HL-60/S4 treated with phorbol 12-myristate 13-acetate at 8.2 ng/mL for 4 days and 3 days (cell line): ENCODE data around the gene KLK3.

Experiments used
- in situ Hi-C: fragments of 300-500 bp; cut with MboI; formaldehyde crosslinking; loops from 2 replicates; pipeline ENCODE4 v1.15.0; 2022; ENCODE audit warnings: low sequenced_read_pairs

KLK3 gene

DNA sequence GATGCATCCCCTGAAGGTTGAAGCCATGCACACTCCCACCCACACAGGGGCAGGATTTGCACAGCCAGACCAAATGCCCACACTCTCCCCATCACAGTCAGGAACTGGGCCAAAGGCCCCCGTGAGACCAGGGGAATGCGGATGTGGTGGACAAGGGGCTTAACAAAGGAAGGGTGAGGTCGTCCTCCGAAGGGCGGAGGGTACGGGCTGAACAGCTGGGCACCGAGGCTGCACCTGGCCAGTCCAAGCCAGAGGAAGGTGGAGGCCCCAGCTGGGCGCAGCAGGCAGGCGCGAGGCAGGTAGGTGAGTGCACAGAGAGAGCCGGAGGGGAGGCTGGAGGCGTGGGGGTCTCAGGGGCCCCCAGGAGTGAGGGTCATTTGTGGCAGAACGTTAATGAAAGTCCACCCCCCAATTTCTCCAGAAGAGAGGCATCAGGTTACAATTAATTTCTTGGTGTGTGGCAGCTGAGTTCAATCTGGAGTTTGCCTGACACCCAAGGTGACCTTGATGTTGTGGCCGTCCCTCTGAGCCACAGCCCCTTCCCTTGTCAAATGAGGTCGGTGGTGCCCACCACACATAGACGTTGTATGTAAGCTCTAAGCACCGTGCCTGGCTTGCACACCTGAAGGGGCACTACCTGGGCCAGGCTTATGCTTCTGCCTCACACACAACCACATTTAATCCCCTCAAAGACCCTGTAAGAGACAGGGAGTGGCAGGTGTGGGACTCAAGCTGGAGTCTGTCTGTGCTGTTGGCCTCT is 24.3 kb upstream of the KLK3 start:
- in situ Hi-C loops, result no loop called here

DNA sequence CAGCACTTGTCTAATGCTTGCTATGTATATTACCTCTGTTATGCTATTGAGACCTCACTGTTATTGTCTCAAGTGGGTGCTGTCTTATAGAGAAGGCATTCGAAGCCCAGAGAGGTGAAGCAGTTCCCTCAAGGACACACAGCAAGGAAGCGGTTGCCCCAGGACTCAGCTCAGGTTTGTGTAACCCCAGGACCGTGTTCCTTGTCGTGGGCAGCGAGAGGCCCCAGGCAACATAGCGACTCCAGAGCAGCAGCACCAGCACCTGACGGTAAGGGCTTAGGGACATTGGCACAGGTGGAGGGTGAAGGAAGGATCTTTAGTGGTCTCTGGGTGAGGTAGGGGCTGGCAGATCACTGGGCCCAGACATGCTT is 23.7 kb upstream of the KLK3 start:
- in situ Hi-C loops, result no loop called here

DNA sequence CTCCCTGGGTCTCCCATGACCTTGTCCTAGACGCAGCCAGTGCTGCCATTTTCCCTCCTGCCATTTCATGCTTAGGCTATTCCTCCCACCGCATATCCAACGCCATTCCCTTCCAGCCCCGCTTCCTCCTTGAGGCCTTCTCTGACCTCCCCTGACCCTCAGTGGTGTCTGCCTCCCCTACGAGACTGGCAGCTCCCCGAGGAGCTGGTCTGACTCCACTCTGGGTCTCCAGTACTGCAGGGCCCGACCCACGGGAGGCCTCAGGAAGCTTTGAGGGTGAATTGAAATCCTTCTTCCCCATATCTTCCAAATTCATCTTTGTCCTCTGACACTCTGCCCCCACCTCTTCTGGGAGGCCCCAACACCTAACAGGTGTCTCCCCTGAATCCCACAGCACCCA is 22.0 kb upstream of the KLK3 start:
- in situ Hi-C loops, result no loop called here

DNA sequence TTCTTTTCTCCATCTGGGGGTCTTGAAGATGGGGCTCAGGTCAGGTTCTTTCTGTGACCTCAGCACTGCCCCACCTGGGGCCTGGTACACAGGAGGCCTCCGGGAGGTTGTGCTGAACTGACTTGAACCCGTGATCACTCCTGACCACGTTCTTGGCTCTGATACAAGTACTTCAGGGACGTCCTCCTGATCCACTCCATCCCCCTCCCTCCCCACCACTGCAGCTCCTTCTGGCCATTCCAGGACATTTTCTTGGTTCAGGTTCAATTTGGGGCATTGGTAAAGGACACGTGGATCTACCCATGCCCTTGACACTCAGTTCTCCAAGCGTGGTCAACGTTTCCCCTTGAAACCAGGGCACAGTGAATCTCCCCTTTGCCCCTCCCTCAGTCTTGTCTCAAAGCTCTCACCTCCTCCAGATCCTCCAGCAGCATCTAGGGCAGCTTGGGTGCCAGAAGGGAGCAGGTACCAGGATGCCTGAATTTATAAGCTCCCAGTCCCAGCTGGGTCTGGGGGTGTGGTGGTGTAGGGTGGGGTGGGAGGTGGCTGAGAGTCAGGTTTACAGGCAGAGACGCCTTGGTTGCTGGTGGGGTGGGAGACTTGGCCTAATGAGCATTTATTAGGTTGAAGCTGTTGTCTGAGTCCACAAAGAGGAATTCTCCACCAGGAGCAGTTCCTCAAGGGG is 21.5 kb upstream of the KLK3 start, which contains the start of gene KLK15:
TSS of gene KLK15 (minus strand) at position 458 of the 685 bp plus-strand sequence. CDS start 2,082 bp downstream, outside the sequence.
- in situ Hi-C loops, result no loop called here

DNA sequence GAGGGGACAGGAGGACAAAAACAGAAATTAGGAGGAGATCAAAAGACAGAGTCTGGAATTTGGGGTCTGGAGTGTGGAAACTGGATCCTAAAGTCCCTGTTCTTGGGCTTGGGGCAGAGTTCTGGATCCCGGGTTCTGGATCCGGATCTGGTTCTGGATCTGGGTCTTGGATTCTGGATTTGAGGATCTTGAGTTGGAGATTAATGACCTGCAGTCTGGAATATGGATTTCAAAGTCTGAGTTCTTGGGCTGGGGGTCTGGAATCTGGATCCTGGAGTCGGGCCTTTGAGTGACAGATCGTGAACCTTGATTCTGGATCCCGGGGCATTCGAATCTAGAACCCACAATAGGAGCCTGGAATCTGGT is 20.9 kb upstream of the KLK3 start:
- in situ Hi-C loops, result no loop called here

DNA sequence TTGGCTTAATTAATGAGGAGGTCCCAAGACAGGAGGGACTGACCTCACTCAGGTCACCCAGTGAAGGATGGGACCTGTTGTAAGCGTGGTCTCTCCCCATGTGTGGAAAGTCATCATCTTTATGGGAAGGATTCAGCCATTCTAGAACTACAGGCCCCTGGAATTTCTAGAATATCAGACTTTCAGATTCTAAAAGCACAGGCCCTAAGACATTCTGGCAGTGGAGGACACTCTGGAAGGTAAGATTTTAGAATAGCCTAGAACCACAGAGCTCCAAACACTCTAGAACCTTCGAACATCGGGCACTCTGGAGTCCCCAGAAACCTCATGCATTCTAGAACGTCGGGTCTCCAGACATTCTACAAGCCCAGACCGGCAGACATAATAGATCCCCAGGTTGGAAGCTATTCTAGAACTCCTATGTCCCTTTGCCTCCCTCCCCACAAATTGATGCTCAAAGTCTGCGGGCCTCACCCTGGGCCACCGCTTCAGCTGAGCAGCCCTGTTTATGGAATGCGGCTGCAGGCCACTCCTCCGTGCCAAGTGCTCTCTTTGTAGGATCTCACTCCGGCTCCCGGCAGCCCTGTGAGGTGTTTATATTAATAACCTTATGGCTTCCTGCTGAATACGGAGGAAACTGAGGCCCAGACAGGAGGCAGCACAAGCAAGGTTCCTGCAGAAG is 19.5 kb upstream of the KLK3 start:
- in situ Hi-C loops, result no loop called here

DNA sequence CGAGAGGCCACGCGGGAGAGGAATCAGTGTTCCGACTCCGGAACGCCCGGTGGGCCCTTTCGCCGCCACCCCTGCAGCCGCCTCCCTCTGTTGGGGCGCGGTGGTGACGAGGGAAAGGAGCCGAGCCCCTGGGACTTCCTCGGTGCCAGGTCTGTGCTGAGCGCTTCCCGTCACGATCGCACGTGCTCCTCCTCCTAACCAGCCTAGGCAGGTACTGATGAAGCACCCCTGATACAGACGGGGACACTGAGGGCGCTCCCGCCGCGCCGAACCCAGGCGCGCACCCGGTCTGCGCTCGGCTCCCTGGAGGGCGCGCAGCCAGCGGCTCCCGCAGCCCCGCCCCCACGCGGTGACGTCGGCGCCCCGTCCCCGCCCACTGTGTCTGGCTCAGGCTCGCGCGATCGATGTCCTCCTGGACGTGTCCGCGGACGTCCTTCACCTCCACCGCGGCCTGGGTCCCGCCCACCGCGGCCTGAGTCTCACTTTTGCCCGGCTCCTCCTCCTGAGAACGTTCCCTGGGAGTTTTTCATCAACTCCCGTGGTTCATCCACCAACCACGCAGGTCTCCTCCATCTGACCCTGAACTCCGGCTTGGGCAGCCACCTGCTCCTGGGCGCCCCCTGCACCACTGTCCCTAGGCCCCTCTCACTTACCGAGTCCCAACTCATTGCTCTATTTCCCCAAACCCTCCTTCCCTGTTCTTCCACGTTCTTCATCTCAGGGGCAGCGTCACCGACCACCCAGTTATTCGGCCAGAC is 18.8 kb upstream of the KLK3 start:
- in situ Hi-C loops, result no loop called here

DNA sequence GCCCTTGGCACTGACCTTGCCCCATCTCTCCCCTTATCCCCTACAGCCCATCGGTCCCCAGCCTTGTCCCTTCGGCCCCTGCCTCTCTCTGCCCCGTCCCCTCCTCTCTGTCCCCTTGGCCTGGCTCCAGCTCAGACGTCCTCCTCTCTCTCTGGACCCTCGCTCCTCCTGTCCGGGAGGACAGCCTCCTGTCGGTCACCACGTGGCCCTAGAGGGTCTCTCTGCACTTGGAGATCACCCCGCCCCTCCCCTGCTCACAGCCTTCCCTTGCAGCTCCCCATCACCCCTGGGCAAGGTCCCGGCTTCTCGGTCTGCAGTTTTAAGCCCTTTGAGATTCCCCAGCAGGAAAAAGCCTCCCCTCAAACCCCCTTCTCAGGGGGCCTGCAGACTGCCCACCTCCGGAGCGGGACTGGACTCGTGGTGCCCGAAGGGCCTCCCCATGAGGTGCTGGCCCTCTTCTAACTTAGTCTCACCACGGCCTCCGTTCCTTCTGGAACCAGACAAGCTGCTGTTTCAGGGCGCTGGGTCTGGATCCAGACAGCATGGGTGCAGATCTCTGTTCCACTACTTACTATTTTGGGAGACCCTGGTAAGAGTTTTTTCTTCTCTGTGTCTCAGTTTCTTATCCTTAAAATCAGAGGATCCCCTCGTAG is 18.0 kb upstream of the KLK3 start:
- in situ Hi-C loops, result no loop called here

DNA sequence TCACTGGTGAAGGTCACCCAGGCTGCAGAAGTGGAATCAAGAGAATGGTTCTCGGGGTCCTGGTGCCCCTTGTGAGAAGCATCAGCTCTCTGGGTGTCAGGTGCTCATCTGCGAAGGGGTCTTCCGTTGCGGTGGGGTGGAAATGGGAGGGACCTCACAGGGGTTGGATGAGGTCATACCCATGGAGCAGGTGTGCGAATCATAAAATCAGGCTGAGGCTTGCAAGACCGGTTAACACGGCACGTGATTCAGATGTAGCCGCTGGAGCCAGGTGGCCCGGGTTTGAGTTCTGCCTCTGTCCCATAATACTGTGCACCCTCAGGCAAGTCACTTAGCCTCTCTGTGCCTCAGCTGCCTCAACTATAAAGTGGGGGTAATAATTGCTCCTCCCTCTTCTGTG is 17.4 kb upstream of the KLK3 start:
- in situ Hi-C loops, result no loop called here

DNA sequence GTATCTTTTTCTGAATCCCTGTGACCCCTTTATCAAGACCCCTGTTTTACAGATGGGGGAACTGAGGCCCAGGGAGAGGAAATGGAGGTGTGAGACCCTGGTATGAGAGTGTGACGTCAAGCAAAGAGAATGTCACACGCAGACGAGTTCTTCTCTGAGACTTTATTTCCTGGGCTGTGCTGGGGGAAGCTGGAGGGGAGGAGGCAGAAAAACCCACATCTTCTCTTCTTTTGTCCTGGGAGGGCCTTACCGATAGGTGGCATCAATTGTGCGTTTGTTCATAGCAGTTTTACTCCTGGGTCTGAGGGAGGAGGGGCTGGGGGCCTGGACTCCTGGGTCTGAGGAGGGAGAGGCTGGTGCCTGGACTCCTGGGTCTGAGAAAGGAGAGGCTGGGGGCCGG is 16.5 kb upstream of the KLK3 start:
- in situ Hi-C loops, result no loop called here

DNA sequence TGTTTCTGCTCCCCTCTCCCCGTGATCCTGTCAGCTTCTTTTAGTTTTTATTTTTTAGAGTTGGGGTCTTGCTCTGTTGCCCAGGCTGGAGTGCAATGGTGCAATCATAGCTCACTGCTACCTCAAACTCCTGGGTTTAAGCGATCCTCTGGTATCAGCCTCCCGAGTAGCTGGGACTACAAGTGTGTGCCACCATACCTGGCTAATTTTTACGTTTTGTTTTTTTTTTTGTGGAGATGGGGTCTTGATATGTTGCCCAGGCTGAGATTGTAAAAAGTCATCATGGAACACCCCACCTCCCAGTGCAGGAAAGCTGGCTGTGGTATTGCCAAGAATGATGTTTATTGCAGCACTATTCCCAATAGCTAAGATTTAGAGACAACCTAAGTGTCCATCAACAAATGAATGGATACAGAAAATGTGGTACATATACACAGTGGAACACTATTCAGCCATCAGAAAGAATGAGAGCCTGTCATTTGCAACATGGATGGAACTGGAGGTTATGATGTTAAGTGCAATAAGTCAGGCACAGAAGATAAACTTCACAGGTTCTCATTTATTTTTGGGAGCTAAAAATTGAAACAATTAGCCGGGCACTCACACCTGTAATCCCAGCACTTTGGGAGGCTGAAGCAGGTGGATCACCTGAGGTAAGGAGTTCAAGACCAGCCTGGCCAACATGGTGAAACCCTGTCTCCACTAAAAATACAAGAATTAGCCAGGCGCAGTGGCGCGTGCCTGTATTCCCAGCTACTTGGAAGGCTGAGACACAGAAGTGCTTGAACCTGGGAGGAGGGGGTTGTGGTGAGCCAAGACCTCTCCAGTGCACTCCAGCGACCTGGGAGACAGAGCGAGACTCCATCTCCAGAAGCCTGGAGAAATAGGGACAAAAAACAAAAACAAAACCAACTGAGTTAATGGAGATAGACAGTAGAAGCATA is 14.7 kb upstream of the KLK3 start:
- in situ Hi-C loops, result no loop called here

DNA sequence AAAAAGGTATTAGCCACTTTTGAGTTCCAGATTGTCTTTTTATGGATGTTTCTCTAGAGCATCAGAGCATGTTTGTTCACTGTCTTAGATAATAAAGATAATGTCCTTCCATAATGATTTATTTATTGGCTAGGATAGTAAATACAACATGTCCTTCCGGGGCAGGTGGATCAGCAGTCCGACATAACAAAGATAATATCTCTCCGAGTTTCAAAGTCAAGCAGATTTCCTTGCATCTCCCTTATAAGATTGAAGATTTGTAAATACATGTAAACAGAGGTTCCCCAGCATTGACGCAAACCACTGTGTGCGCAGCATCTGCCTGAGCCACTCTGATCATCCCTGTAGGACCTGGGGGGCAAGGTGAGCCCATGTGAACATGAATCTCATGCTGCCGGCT is 12.6 kb upstream of the KLK3 start:
- in situ Hi-C loops, result no loop called here

DNA sequence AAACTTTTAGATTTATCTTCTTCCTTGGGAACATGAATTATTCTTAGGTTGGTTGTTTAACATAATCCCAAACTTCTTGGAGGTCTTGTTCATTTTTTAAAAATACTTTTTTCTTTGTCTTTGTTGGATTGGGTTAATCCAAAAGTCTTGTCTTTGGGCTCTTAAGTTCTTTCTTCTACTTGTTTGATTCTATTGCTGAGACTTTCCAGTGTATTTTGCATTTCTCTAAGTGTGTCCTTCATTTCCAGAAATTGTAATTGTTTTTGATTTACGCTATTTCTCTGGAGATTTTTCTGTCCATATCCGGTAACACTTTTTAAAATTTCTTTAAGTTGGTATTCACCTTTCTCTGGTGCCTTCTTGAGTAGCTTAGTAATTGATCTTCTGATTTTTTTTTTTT is 11.5 kb upstream of the KLK3 start:
- in situ Hi-C loops, result no loop called here

DNA sequence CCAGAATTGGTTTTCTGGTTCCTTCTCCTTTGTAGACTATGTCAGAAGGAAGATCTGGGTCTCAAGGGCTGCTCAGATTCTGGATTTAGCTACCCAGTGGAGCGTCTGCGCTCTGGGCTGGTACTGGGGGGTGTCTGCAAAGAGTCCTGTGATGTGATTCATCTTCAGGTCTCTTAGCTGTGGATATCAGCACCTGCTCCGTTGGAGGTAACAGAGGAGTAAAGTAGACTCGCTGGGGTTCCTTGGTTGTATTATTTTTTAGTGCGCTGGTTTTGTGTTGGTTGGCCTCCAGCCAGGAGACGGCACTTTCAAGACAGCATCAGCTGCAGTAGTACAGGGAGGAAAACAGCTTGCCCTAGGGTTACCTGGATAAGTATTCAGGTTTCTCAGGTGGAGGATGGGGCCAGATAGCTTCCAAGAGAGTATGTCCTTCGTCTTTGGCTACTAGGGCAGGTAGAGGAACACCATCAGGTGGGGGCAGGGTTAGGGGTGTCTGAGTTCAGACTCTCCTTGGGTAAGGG is 11.0 kb upstream of the KLK3 start:
- in situ Hi-C loops, result no loop called here

DNA sequence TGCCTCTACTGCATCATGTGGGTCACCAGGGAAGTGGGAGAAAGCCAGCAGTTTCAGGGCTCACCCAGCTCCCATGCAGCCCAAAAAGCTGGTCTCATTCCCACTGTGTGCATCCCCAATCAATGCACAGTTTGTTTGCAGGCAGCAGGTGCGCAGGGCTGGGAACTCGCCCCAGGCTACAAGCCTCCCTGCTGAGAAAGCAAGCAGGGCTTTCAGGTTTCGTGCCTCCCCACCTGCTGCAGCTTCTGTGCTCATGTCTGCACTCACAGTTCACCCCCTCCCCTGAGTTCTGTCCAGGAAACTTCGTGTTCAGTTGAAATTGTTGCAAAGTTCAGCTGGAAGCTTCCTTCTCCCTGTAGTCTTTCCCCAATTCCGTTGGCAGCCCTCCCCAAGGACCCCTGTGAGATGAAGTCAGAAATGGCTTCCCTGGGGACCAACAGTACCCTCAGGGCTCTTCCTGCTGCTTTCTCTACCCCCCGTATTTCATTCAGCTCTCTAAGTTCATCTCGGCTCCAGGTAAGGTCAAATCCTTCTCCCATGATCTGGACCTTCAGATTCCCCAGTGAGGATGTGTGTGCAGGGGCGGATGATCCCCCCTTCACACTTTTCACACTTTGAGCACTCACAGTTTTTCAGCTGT is 10.3 kb upstream of the KLK3 start:
- in situ Hi-C loops, result no loop called here

DNA sequence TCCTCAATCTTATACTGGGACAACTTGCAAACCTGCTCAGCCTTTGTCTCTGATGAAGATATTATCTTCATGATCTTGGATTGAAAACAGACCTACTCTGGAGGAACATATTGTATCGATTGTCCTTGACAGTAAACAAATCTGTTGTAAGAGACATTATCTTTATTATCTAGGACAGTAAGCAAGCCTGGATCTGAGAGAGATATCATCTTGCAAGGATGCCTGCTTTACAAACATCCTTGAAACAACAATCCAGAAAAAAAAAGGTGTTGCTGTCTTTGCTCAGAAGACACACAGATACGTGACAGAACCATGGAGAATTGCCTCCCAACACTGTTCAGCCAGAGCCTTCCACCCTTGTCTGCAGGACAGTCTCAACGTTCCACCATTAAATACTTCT is 4.0 kb upstream of the KLK3 start:
- in situ Hi-C loops, result no loop called here

DNA sequence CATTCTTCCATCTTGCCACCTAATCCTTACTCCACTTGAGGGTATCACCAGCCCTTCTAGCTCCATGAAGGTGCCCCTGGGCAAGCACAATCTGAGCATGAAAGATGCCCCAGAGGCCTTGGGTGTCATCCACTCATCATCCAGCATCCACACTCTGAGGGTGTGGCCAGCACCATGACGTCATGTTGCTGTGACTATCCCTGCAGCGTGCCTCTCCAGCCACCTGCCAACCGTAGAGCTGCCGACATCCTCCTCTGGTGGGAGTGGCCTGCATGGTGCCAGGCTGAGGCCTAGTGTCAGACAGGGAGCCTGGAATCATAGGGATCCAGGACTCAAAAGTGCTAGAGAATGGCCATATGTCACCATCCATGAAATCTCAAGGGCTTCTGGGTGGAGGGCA is 3.1 kb upstream of the KLK3 start:
- in situ Hi-C loops, result no loop called here

DNA sequence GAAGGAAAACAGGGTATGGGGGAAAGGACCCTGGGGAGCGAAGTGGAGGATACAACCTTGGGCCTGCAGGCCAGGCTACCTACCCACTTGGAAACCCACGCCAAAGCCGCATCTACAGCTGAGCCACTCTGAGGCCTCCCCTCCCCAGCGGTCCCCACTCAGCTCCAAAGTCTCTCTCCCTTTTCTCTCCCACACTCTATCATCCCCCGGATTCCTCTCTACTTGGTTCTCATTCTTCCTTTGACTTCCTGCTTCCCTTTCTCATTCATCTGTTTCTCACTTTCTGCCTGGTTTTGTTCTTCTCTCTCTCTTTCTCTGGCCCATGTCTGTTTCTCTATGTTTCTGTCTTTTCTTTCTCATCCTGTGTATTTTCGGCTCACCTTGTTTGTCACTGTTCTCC is 2.7 kb downstream of the KLK3 start:
- in situ Hi-C loops, result no loop called here

DNA sequence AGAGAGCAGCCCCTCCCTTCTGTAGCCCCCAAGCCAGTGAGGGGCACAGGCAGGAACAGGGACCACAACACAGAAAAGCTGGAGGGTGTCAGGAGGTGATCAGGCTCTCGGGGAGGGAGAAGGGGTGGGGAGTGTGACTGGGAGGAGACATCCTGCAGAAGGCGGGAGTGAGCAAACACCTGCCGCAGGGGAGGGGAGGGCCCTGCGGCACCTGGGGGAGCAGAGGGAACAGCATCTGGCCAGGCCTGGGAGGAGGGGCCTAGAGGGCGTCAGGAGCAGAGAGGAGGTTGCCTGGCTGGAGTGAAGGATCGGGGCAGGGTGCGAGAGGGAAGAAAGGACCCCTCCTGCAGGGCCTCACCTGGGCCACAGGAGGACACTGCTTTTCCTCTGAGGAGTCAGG is 4.2 kb downstream of the KLK3 start:
- in situ Hi-C loops, result no loop called here
